Measurements from ENCODE around the gene KCNA3. TPM values are rescaled to one million over a fixed set of nuclear protein-coding genes. Genes with fewer than 3 reads are reported as not detected.

KCNA3 gene
- polyA plus RNA-seq, 3 donors = 4.8 to 7.7 (median 5.6) TPM

- Histone ChIP-seq H2AFZ (ENCODE audit: insufficient read depth, low read depth, low read length, poor library complexity, severe bottlenecking) (no peak overlapping the region), H4K20me1 (ENCODE audit: insufficient read depth, low read length) (no peaks in the 10 kb centered on the region), H3K4me2 (replicated peaks; ENCODE audit: extremely low read depth, low read length, poor library complexity, severe bottlenecking) (no peak overlapping the region), H3K27ac (ENCODE audit: low read depth in 1 of 2, low read length in 2 of 2) (no peak overlapping the region), H3K27me3 (ENCODE audit: control insufficient read depth in 2 of 2, insufficient read depth in 2 of 2, low read length in 2 of 2) (no peaks in the 10 kb centered on the region), H3K36me3 (replicated peaks in 1 of 2; ENCODE audit: control insufficient read depth in 1 of 2, insufficient read depth in 2 of 2, low read length in 2 of 2) (no peaks in the 10 kb centered on the region), H3K79me2 (ENCODE audit: insufficient read depth, low read length) (no peaks in the 10 kb centered on the region), H3K4me3 (replicated peaks in 1 of 3; ENCODE audit: low read depth in 2 of 3, low read length in 3 of 3) (no peak overlapping the region), H3K9ac (ENCODE audit: insufficient read depth, low read length, poor library complexity, severe bottlenecking) (no peak overlapping the region), H3K4me1 (ENCODE audit: control insufficient read depth in 1 of 2, insufficient read depth in 2 of 2, low read length in 2 of 2) (peaks cover 40 to 48% of the 10 kb centered on the region in 2 donors), H3K9me3 (replicated peaks in 1 of 2; ENCODE audit: control insufficient read depth in 1 of 2, insufficient read depth in 1 of 2, low read length in 2 of 2) (no peaks in the 10 kb centered on the region)
- peaks cover 0 to 9% of the 10 kb centered on the region in 2 donors for H3K36me3 Mint-ChIP-seq
- TF ChIP-seq CTCF (IDR thresholded peaks at IDR 0.05) = no peak
- no peak overlapping the region for H3K4me3 Mint-ChIP-seq
- intact Hi-C loops (cut with micrococcal nuclease) = no loop called here
- no peak for DNase-seq
- peaks cover 54% of the 10 kb centered on the region for H3K4me1 Mint-ChIP-seq
- peaks cover 0 to 2% (median 1%) of the 10 kb centered on the region in 3 donors for H3K27me3 Mint-ChIP-seq (ENCODE audit: low read depth in 3 of 3)
- no peak overlapping the region for H3K27ac Mint-ChIP-seq
- peaks cover 0 to 2% (median 0%) of the 10 kb centered on the region in 7 donors for H3K9me3 Mint-ChIP-seq
Observed at GRCh38 chr1:110689868-110690267, 15.1 kb upstream of the KCNA3 start.

- no peak overlapping the region for H3K27ac Mint-ChIP-seq
- DNase-seq = no peak
- H3K27me3 Mint-ChIP-seq (ENCODE audit: low read depth in 3 of 3) = peaks cover 0 to 2% (median 1%) of the 10 kb centered on the region in 3 donors
- H3K9me3 Mint-ChIP-seq = peaks cover 0 to 2% (median 0%) of the 10 kb centered on the region in 7 donors
- H3K36me3 Mint-ChIP-seq = peaks cover 0 to 9% of the 10 kb centered on the region in 2 donors
- H3K4me2 ChIP-seq (replicated peaks; ENCODE audit: extremely low read depth, low read length, poor library complexity, severe bottlenecking) = no peak overlapping the region
- no peak overlapping the region for H3K4me3 ChIP-seq (replicated peaks in 1 of 3; ENCODE audit: low read depth in 2 of 3, low read length in 3 of 3)
- no peaks in the 10 kb centered on the region for H3K27me3 ChIP-seq (ENCODE audit: control insufficient read depth in 2 of 2, insufficient read depth in 2 of 2, low read length in 2 of 2)
- no peak overlapping the region for H3K27ac ChIP-seq (ENCODE audit: low read depth in 1 of 2, low read length in 2 of 2)
- no peaks in the 10 kb centered on the region for H3K36me3 ChIP-seq (replicated peaks in 1 of 2; ENCODE audit: control insufficient read depth in 1 of 2, insufficient read depth in 2 of 2, low read length in 2 of 2)
- H3K4me3 Mint-ChIP-seq = no peak overlapping the region
- no CpG with 5 or more reads among the region's 3 CpGs for WGBS (ENCODE audit: insufficient coverage)
- no peaks in the 10 kb centered on the region for H3K79me2 ChIP-seq (ENCODE audit: insufficient read depth, low read length)
- no peak overlapping the region for H3K9ac ChIP-seq (ENCODE audit: insufficient read depth, low read length, poor library complexity, severe bottlenecking)
- intact Hi-C loops (cut with micrococcal nuclease) = no loop called here
- no peak for TF ChIP-seq CTCF (IDR thresholded peaks at IDR 0.05)
- H4K20me1 ChIP-seq (ENCODE audit: insufficient read depth, low read length) = no peaks in the 10 kb centered on the region
- H3K4me1 Mint-ChIP-seq = peaks cover 54% of the 10 kb centered on the region
- no peaks in the 10 kb centered on the region for H3K9me3 ChIP-seq (replicated peaks in 1 of 2; ENCODE audit: control insufficient read depth in 1 of 2, insufficient read depth in 1 of 2, low read length in 2 of 2)
- H2AFZ ChIP-seq (ENCODE audit: insufficient read depth, low read depth, low read length, poor library complexity, severe bottlenecking) = no peak overlapping the region
- peaks cover 40 to 48% of the 10 kb centered on the region in 2 donors for H3K4me1 ChIP-seq (ENCODE audit: control insufficient read depth in 1 of 2, insufficient read depth in 2 of 2, low read length in 2 of 2)
Observed at GRCh38 chr1:110688514-110688913, 13.8 kb upstream of the KCNA3 start.
